IMR-90 (cell line): Measurements from ENCODE around the gene PCIF1. TPM values are rescaled to one million over a fixed set of nuclear protein-coding genes. Genes with fewer than 3 reads are reported as not detected.

ENCODE experiments used
- ATAC-seq: fragments of 200-7000 bp; cut with Tn5 transposase; 2 replicates; pipeline ENCODE4 v1.9.1; 2020; ENCODE audit warnings: low read depth, mild to moderate bottlenecking, moderate library complexity
- BruUV-seq: library from RNA; stranded (reverse); fragments of 400-500 nt; replicated peaks from 2 replicates; lab custom pipeline; 2021; lab: Mats Ljungman, UMichigan
- CTCF ChIA-PET: fragments of 300-600 bp; formaldehyde crosslinking; extraction: SDS; loops from one replicate; lab custom pipeline; 2021; ENCODE audit warnings: antibody characterized with exemption; lab: Yijun Ruan, JAX
- POLR2A ChIA-PET: fragments of 300-600 bp; sonication (Branson Sonifier 250); formaldehyde crosslinking; loops from one replicate; lab custom pipeline; 2022; ENCODE audit warnings: antibody characterized with exemption; ENCODE audit not compliant: unreplicated experiment; lab: Charles Lee
- DNase-seq: peaks from one replicate; pipeline ENCODE4 v3.0.0; 2013
- H2AFZ ChIP-seq: replicated peaks from 2 replicates; pipeline ENCODE3; 2013; ENCODE audit warnings: low read length, mild to moderate bottlenecking; ENCODE audit not compliant: poor library complexity
- H2AK5ac ChIP-seq: 2 replicates; pipeline ENCODE4 v1.6.1; 2013; ENCODE audit warnings: low read depth, low read length, inconsistent platforms
- H2AK9ac ChIP-seq: replicated peaks from 2 replicates; pipeline ENCODE3; 2013; ENCODE audit warnings: mild to moderate bottlenecking, low read depth, low read length, moderate library complexity; ENCODE audit not compliant: poor library complexity
- H2BK120ac ChIP-seq: 2 replicates; pipeline ENCODE4 v1.6.1; 2013; ENCODE audit warnings: low read depth, low read length, inconsistent platforms
- H2BK15ac ChIP-seq: 3 replicates; pipeline ENCODE4 v1.6.1; 2013; ENCODE audit warnings: low read depth, low read length, inconsistent platforms
- H2BK20ac ChIP-seq: 2 replicates; pipeline ENCODE4 v1.6.1; 2013; ENCODE audit warnings: low read depth, mild to moderate bottlenecking, inconsistent platforms, low read length, moderate library complexity
- H2BK5ac ChIP-seq: 2 replicates; pipeline ENCODE4 v1.6.1; 2013; ENCODE audit warnings: mild to moderate bottlenecking, low read depth, low read length, inconsistent platforms; ENCODE audit not compliant: poor library complexity, severe bottlenecking
- H3K14ac ChIP-seq: replicated peaks from 2 replicates; pipeline ENCODE4 v1.6.1; 2013; ENCODE audit warnings: low read depth, low read length, inconsistent platforms
- H3K18ac ChIP-seq: 2 replicates; pipeline ENCODE4 v1.6.1; 2013; ENCODE audit warnings: low read depth, low read length, control low read depth
- H3K23ac ChIP-seq: 2 replicates; pipeline ENCODE4 v1.6.1; 2013; ENCODE audit warnings: low read depth, low read length, inconsistent platforms
- H3K27ac ChIP-seq: 2 replicates; pipeline ENCODE4 v1.5.1; 2013; ENCODE audit warnings: mild to moderate bottlenecking, control low read depth, low read length; ENCODE audit not compliant: insufficient read depth
- H3K27me3 ChIP-seq: 2 replicates; pipeline ENCODE4 v1.6.1; 2013; ENCODE audit warnings: low read length; ENCODE audit not compliant: control insufficient read depth, insufficient read depth
- H3K36me3 ChIP-seq: 2 replicates; pipeline ENCODE4 v1.6.1; 2013; ENCODE audit warnings: low read length, mixed read lengths; ENCODE audit not compliant: control insufficient read depth, insufficient read depth
- H3K4ac ChIP-seq: 2 replicates; pipeline ENCODE4 v1.6.1; 2013; ENCODE audit warnings: low read depth, low read length, inconsistent platforms
- H3K4me1 ChIP-seq: 2 replicates; pipeline ENCODE4 v1.6.1; 2013; ENCODE audit warnings: low read length, mixed read lengths; ENCODE audit not compliant: control insufficient read depth, insufficient read depth
- H3K4me2 ChIP-seq: 2 replicates; pipeline ENCODE4 v1.6.1; 2013; ENCODE audit warnings: low read depth, mild to moderate bottlenecking, control low read depth, low read length, moderate library complexity
- H3K4me3 ChIP-seq: 2 replicates; pipeline ENCODE4 v1.5.1; 2013; ENCODE audit warnings: low read depth, mild to moderate bottlenecking, control low read depth, low read length, moderate library complexity; ENCODE audit not compliant: insufficient read depth
- H3K56ac ChIP-seq: 2 replicates; pipeline ENCODE4 v1.6.1; 2013; ENCODE audit warnings: low read length, inconsistent platforms; ENCODE audit not compliant: insufficient read depth; ENCODE audit errors: extremely low read depth
- H3K79me1 ChIP-seq, 2 experiments: 2 replicates each; pipeline ENCODE4 v1.6.1; 2013; ENCODE audit warnings: low read length in 2 of 2, inconsistent platforms in 1 of 2, low read depth in 1 of 2
- H3K9ac ChIP-seq: 2 replicates; pipeline ENCODE4 v1.6.1; 2013; ENCODE audit warnings: low read depth, low read length, control low read depth
- H3K9me1 ChIP-seq: 2 replicates; pipeline ENCODE4 v1.6.1; 2013; ENCODE audit warnings: low read length, inconsistent platforms; ENCODE audit not compliant: insufficient read depth
- H3K9me3 ChIP-seq: 2 replicates; pipeline ENCODE4 v1.6.1; 2013; ENCODE audit warnings: low read length; ENCODE audit not compliant: control insufficient read depth, insufficient read depth
- H4K20me1 ChIP-seq: 2 replicates; pipeline ENCODE4 v1.6.1; 2013; ENCODE audit warnings: low read length, inconsistent platforms; ENCODE audit not compliant: insufficient read depth
- H4K5ac ChIP-seq: 2 replicates; pipeline ENCODE4 v1.6.1; 2013; ENCODE audit warnings: mild to moderate bottlenecking, low read depth, low read length, control low read depth
- H4K8ac ChIP-seq, 2 experiments: 2 replicates each; pipeline ENCODE4 v1.6.1; 2013; ENCODE audit warnings: low read depth in 2 of 2, low read length in 2 of 2, control low read depth in 1 of 2, inconsistent platforms in 1 of 2
- H4K91ac ChIP-seq: 2 replicates; pipeline ENCODE4 v1.6.1; 2013; ENCODE audit warnings: low read depth, low read length, inconsistent platforms; ENCODE audit not compliant: insufficient read depth
- BHLHE40 ChIP-seq: fragments of 150-350 bp; IDR thresholded peaks from 2 replicates; pipeline ENCODE4 v1.6.1; 2016; ENCODE audit warnings: mild to moderate bottlenecking, low read depth, low read length
- CEBPB ChIP-seq: IDR thresholded peaks from 2 replicates; pipeline ENCODE4 v1.6.1; 2012; ENCODE audit warnings: low read depth, low read length, improper control_type of control experiment
- CHD1 ChIP-seq: IDR thresholded peaks from 2 replicates; pipeline ENCODE4 v1.6.1; 2012; ENCODE audit warnings: low read depth, low read length, improper control_type of control experiment
- CTCF ChIP-seq: conservative IDR thresholded peaks from 2 replicates; pipeline ENCODE4 v1.5.1; 2012; ENCODE audit warnings: mild to moderate bottlenecking, low read depth, low read length, improper control_type of control experiment
- ELK1 ChIP-seq: fragments of 150-350 bp; IDR thresholded peaks from 2 replicates; pipeline ENCODE4 v1.6.1; 2016; ENCODE audit warnings: low read depth, mild to moderate bottlenecking, low read length, moderate library complexity, borderline replicate concordance
- FOS ChIP-seq: fragments of 150-350 bp; IDR thresholded peaks from 2 replicates; pipeline ENCODE4 v1.6.1; 2016; ENCODE audit warnings: low read depth, low read length
- MAFK ChIP-seq: IDR thresholded peaks from 2 replicates; pipeline ENCODE4 v1.6.1; 2012; ENCODE audit warnings: low read depth, low read length, improper control_type of control experiment
- MAZ ChIP-seq: IDR thresholded peaks from 2 replicates; pipeline ENCODE4 v1.6.1; 2012; ENCODE audit warnings: low read depth, mild to moderate bottlenecking, low read length, improper control_type of control experiment, moderate library complexity, borderline replicate concordance
- MXI1 ChIP-seq: IDR thresholded peaks from 2 replicates; pipeline ENCODE4 v1.6.1; 2012; ENCODE audit warnings: low read depth, mild to moderate bottlenecking, low read length, moderate library complexity, borderline replicate concordance
- NFE2L2 ChIP-seq: fragments of 150-350 bp; IDR thresholded peaks from 2 replicates; pipeline ENCODE4 v1.6.1; 2016; ENCODE audit warnings: low read depth, mild to moderate bottlenecking, low read length
- POLR2A ChIP-seq: IDR thresholded peaks from 2 replicates; pipeline ENCODE4 v1.6.1; 2012; ENCODE audit warnings: mild to moderate bottlenecking, low read depth, low read length
- RAD21 ChIP-seq: IDR thresholded peaks from 2 replicates; pipeline ENCODE4 v1.6.1; 2012; ENCODE audit warnings: low read length, improper control_type of control experiment
- RCOR1 ChIP-seq: IDR thresholded peaks from 2 replicates; pipeline ENCODE4 v1.6.1; 2012; ENCODE audit warnings: mild to moderate bottlenecking, low read length, improper control_type of control experiment; ENCODE audit not compliant: insufficient replicate concordance
- RFX5 ChIP-seq: IDR thresholded peaks from 2 replicates; pipeline ENCODE4 v1.8.0; 2012; ENCODE audit warnings: low read depth, mild to moderate bottlenecking, low read length, moderate library complexity
- SMC3 ChIP-seq: fragments of 150-350 bp; IDR thresholded peaks from 2 replicates; pipeline ENCODE4 v1.6.1; 2016; ENCODE audit warnings: low read depth, mild to moderate bottlenecking, antibody characterized with exemption, low read length, moderate library complexity
- USF2 ChIP-seq: fragments of 150-350 bp; IDR thresholded peaks from 2 replicates; pipeline ENCODE4 v1.6.1; 2017; ENCODE audit warnings: mild to moderate bottlenecking, antibody characterized with exemption, low read length, low read depth
- WGBS, 2 experiments: methylation state at CpG; one replicate each; pipeline versions ENCODE4 v1.1.5 to v1.1.7; 2013; ENCODE audit warnings: missing lambda C conversion rate in 2 of 2; ENCODE audit not compliant: insufficient read length in 1 of 2; ENCODE audit errors: extremely low coverage in 2 of 2; 5-methylcytosine and 5-hydroxymethylcytosine counted together
- dilution Hi-C: fragments of 300-500 bp; cut with HindIII; formaldehyde crosslinking; loops from one replicate; pipeline ENCODE4 v1.14.3; 2018; ENCODE audit warnings: low sequenced_read_pairs; ENCODE audit not compliant: unreplicated experiment
- in situ Hi-C: fragments of 300-500 bp; cut with MboI; formaldehyde crosslinking; loops from 3 replicates; pipeline ENCODE4 v1.14.3; 2019; ENCODE audit warnings: low sequenced_read_pairs, inconsistent platforms, mixed read lengths
- intact Hi-C: fragments of 100-400 bp; cut with micrococcal nuclease; formaldehyde crosslinking; loops from 2 replicates; pipeline ENCODE4 v1.10.0; 2022
- polyA plus RNA-seq, 3 experiments: library from polyadenylated mRNA; depleted of rRNA; stranded (reverse); fragments of >200 nt; gene quantifications; 2 replicates each; pipeline ENCODE4 v1.2.3, GENCODE V29; 2012; ENCODE audit warnings: low replicate concordance in 1 of 3
- total RNA-seq: library from RNA; depleted of rRNA; stranded (reverse); fragments of >200 nt; gene quantifications from 2 replicates; pipeline ENCODE4 v1.2.3, GENCODE V29; 2012

PCIF1 gene
- total and polyA plus RNA-seq, 2 of the 4 experiments (the other 2 are of a cell fraction) = 5.4 to 18.3 TPM

GRCh38 chr20:45896641-45897161, 37.8 kb upstream of the PCIF1 start:
- DNase-seq (no peak), ATAC-seq (no peak)
- H2BK20ac ChIP-seq = no peak overlapping the region
- no TSS peak for BruUV-seq
- H4K5ac ChIP-seq = no peak overlapping the region
- 0 out of 2 replicates have a peak, but pooled peaks cover 2% of the 10 kb centered on the region for H3K9me1 ChIP-seq
- 96% methylated on average over 4 of the region's 14 CpGs; no CpG with 5 or more reads in 1 of the 2 experiments for WGBS, 2 experiments
- no peak overlapping the region for H2AK5ac ChIP-seq
- H4K8ac ChIP-seq = no peak overlapping the region
- H2BK15ac ChIP-seq = no peak overlapping the region
- H2AFZ ChIP-seq = no peak overlapping the region
- in situ Hi-C loops = no loop called here
- no peak overlapping the region for H3K4me2 ChIP-seq
- CTCF ChIA-PET = no interaction called here
- H3K36me3 ChIP-seq = peaks cover 59% of the 10 kb centered on the region
- H2BK120ac ChIP-seq = no peak overlapping the region
- H3K14ac ChIP-seq = no peak overlapping the region
- no peak overlapping the region for H4K91ac ChIP-seq
- no peak overlapping the region for H3K9ac ChIP-seq
- 0 out of 2 replicates have a peak, but pooled peaks cover 8% of the 10 kb centered on the region for H4K20me1 ChIP-seq
- POLR2A ChIA-PET = interaction anchor here (1.1 kb wide), 1 partner anchor 9 kb away, joined by 6 read pairs; no protein-coding TSS in a partner anchor
- no peak overlapping the region for H2BK5ac ChIP-seq
- H3K9me3 ChIP-seq = no peaks in the 10 kb centered on the region
- peaks cover 3% of the 10 kb centered on the region; the same call in 1 of the 2 replicates for H3K4me1 ChIP-seq
- no peak overlapping the region for H3K23ac ChIP-seq
- intact Hi-C loops = no loop called here
- H2AK9ac ChIP-seq = no peak overlapping the region
- no peak overlapping the region for H3K56ac ChIP-seq
- no peak overlapping the region for H3K18ac ChIP-seq
- TF ChIP-seq NFE2L2 (no peak), CEBPB (no peak), MAFK (no peak), USF2 (no peak), FOS (no peak), POLR2A (no peak), CHD1 (no peak), ELK1 (no peak), SMC3 (no peak), MAZ (no peak), BHLHE40 (no peak), RFX5 (no peak), RCOR1 (no peak), CTCF (no peak), RAD21 (no peak), MXI1 (no peak)
- no peak overlapping the region for H3K4me3 ChIP-seq
- H3K27ac ChIP-seq = no peak overlapping the region
- H3K4ac ChIP-seq = no peak overlapping the region
- H3K79me1 ChIP-seq = peaks cover 14 to 32% of the 10 kb centered on the region in 2 experiments
- no peaks in the 10 kb centered on the region for H3K27me3 ChIP-seq
- dilution Hi-C loops = no loop called here
